SU-DHL-6 (cell line): ENCODE results near the gene SLC37A3.

Source experiments
- EZH2phosphoT487 ChIP-seq: fragments of 200-600 bp; sonication (generic), shearing (Covaris generic); conservative IDR thresholded peaks from 2 replicates; pipeline ENCODE4 v1.6.1; 2018; ENCODE audit warnings: mild to moderate bottlenecking, antibody characterized with exemption, low read length, moderate library complexity, mixed read lengths
- TF ChIP-seq, protein P1 (sequence below): fragments of 200-600 bp; sonication (generic); IDR thresholded peaks from one replicate; pipeline ENCODE4 v1.5.1; 2017; ENCODE audit warnings: antibody characterized with exemption, mild to moderate bottlenecking, low read length, moderate library complexity; ENCODE audit not compliant: insufficient read depth, poor library complexity, severe bottlenecking

DNA sequence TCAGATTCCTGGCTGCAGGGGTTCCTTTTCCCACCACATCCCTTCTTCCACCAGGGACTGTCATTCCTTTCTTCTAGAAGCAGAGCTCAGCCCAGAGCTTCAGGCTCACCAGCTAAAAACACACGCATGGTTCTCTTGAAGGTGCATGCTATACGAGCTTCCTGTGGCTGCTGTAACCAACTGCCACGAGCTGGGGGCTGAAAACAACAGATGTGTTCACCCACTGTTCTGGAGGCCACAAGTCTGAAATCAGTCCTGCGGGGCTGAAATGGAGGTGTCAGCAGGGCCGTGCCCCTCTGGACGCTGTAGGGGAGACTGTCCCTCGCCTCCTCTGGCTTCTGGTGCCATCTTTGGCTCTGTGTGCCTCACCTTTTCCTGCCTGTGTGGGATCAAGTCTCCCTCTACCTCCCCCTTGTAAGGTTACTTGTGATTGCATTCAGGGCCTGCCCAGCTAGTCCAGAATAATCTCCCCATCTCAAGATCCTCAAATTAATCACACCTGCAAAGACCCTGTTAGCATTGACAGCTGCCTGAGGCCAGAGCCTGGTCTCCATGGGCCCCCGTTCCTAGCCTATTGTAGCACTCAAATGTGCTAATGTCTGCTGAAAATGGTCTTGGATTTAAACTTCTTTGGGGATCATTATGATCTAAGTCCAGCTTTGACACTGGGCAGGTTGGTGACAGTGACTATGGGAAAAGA is 19.3 kb upstream of the SLC37A3 start:
- TF ChIP-seq, protein P1, sequence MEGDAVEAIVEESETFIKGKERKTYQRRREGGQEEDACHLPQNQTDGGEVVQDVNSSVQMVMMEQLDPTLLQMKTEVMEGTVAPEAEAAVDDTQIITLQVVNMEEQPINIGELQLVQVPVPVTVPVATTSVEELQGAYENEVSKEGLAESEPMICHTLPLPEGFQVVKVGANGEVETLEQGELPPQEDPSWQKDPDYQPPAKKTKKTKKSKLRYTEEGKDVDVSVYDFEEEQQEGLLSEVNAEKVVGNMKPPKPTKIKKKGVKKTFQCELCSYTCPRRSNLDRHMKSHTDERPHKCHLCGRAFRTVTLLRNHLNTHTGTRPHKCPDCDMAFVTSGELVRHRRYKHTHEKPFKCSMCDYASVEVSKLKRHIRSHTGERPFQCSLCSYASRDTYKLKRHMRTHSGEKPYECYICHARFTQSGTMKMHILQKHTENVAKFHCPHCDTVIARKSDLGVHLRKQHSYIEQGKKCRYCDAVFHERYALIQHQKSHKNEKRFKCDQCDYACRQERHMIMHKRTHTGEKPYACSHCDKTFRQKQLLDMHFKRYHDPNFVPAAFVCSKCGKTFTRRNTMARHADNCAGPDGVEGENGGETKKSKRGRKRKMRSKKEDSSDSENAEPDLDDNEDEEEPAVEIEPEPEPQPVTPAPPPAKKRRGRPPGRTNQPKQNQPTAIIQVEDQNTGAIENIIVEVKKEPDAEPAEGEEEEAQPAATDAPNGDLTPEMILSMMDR = no peak
- TF ChIP-seq EZH2phosphoT487 = no peak
